Measurements from ENCODE around the gene RBM20. TPM values are rescaled to one million over a fixed set of nuclear protein-coding genes. Genes with fewer than 3 reads are reported as not detected.

The RBM20 gene
- total RNA-seq, 1 donor from 2014 or later = 4.6 TPM

- DNase-seq (ENCODE audit: low spot score) = no peak
Measured at GRCh38 chr10:110804376-110804775, 160.2 kb downstream of the RBM20 start.

GRCh38 chr10:110805292-110805691 is 161.2 kb downstream of the RBM20 start:
- no peak for DNase-seq (ENCODE audit: low spot score)

GRCh38 chr10:110806335-110806734 is 162.2 kb downstream of the RBM20 start:
- no peak for DNase-seq (ENCODE audit: low spot score)

- no peak for DNase-seq (ENCODE audit: low spot score)
Measured at GRCh38 chr10:110808123-110808522, 164.0 kb downstream of the RBM20 start.

GRCh38 chr10:110808615-110809014 is 164.5 kb downstream of the RBM20 start:
- DNase-seq (ENCODE audit: low spot score) = no peak

GRCh38 chr10:110810625-110811024 is 166.5 kb downstream of the RBM20 start:
- DNase-seq (ENCODE audit: low spot score) = no peak

- DNase-seq (ENCODE audit: low spot score) = no peak
Measured at GRCh38 chr10:110811791-110812581, 167.8 kb downstream of the RBM20 start.

- no peak for DNase-seq (ENCODE audit: low spot score)
Measured at GRCh38 chr10:110812583-110812982, 168.4 kb downstream of the RBM20 start.

GRCh38 chr10:110813743-110814472 is 169.8 kb downstream of the RBM20 start:
- DNase-seq (ENCODE audit: low spot score) = no peak

- DNase-seq (ENCODE audit: low spot score) = no peak
Measured at GRCh38 chr10:110815354-110816004, 171.3 kb downstream of the RBM20 start.

- DNase-seq (ENCODE audit: low spot score) = no peak
Measured at GRCh38 chr10:110817614-110818013, 173.5 kb downstream of the RBM20 start.

GRCh38 chr10:110818311-110819256 is 174.4 kb downstream of the RBM20 start:
- DNase-seq (ENCODE audit: low spot score) = no peak

- DNase-seq (ENCODE audit: low spot score) = no peak
Measured at GRCh38 chr10:110820321-110820814, 176.2 kb downstream of the RBM20 start.

GRCh38 chr10:110821508-110821907 is 177.4 kb downstream of the RBM20 start:
- no peak for DNase-seq (ENCODE audit: low spot score)

GRCh38 chr10:110822035-110822711 is 178.0 kb downstream of the RBM20 start:
- DNase-seq (ENCODE audit: low spot score) = no peak

GRCh38 chr10:110822712-110823311 is 178.7 kb downstream of the RBM20 start:
- DNase-seq (ENCODE audit: low spot score) = no peak

- DNase-seq (ENCODE audit: low spot score) = no peak
Measured at GRCh38 chr10:110824152-110824441, 180.0 kb downstream of the RBM20 start.

- DNase-seq (ENCODE audit: low spot score) = no peak
Measured at GRCh38 chr10:110824660-110825059, 180.5 kb downstream of the RBM20 start.

GRCh38 chr10:110825508-110825907 is 181.4 kb downstream of the RBM20 start:
- DNase-seq (ENCODE audit: low spot score) = no peak

GRCh38 chr10:110827410-110827809 is 183.3 kb downstream of the RBM20 start:
- no peak for DNase-seq (ENCODE audit: low spot score)
